Measurements from ENCODE around the gene PPL. TPM values are rescaled to one million over a fixed set of nuclear protein-coding genes. Genes with fewer than 3 reads are reported as not detected.

The PPL gene
- total RNA-seq, 1 experiment from 2014 or later = 0.04 TPM

DNA sequence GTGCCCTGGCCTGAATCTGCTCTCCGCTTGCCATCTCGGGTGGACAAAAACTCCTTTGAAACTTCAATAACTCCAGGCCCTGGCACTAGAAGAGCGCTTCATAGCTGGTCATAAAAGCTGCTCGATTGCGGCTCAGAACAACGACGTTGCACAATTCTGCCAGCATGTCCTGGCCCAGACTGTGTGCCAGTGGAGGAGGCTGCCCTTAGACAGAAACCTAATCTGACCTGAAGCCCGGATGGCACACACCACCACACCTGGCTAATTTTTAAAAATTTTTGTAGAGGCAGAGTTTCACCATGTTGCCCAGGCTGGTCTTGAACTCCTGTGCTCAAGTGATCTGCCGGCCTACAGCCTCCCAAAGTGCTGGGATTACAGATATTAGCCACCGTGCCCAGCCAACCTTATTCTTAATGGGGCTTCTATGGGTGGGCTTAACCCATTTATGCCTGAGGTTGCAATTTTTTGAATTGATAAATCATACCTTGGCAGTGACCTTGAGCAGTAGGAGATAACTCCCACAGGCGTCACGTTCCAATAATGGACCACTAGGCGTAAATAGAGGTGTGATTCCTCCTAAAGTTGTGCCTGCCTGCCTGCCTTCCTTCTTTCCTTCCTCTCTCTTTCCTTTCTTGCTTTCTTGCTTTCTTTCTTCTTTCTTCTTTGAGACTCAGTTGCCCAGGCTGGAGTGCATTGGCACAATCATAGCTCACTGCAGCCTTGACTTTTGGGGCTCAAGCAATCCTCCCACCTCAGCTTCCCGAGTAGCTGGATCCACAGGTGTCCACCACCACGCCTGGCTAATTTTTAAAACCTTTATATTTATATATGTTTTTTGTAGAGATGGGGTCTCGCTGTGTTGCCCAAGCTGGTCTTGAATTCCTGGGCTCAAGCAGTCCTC is 1.1 kb upstream of the PPL start:
- CTCF ChIA-PET = no interaction called here
- intact Hi-C loops (cut with micrococcal nuclease; ENCODE audit: unreplicated experiment) = no loop called here

DNA sequence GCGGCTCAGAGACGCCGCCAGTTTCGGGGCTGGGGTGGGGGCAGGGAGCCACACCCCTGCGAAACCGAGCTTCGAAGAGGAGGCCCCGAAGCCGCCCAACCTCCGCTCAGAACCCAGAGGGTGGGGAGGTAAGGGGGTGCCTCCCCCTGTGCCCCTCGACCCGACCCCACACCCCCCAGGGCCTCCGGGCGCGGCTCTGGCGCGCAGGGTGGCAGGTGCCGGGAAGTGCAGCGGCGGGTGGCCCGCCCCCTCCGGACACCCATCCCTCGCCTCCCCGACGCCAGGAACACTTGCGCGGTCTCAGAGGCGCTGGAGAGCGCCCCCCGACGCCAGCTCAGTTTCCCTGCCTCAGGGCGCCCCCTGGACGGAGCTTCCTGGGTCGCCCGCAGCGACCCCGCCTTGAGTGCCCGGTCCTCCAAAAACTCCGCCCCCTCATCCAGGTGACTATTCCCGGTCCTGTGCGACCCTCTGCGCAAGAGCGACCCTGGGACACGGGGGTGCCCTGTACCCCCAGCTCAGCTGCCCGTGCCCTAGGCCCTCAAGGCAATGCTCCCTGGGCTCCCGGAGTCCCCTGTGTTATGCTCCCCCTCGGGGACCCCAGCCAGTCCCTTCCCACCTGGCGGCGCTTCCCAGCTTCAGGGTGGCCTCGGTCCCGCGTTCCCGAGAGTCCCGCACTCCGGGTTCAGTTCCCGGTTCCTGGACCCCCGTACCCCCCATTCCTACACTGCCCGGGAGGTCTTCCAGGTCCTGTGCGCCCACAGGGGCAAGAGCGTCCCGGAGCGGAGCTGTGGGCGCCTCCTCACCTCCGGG is 562 bp downstream of the PPL start:
- BruUV-seq (replicated peaks) = no TSS peak
- peaks cover 5% of the 10 kb centered on the region for H3K4me1 ChIP-seq (ENCODE audit: insufficient read depth, low read length, poor library complexity, severe bottlenecking)
- no peaks in the 10 kb centered on the region for H3K36me3 ChIP-seq (ENCODE audit: insufficient read depth, low read length, poor library complexity, severe bottlenecking)
- ChIA-PET CTCF (interaction anchor here (0.6 kb wide), 1 partner anchor 15 kb away, joined by 5 read pairs; no protein-coding TSS in a partner anchor), POLR2A (ENCODE audit: low non-redundant PET) (no interaction called here)
- intact Hi-C loops (cut with micrococcal nuclease; ENCODE audit: unreplicated experiment) = no loop called here
- no peak for DNase-seq (ENCODE audit: low spot score)
- TF ChIP-seq EZH2 (IDR thresholded peaks at IDR 0.05; ENCODE audit: borderline replicate concordance, low read depth, low read length, poor library complexity, severe bottlenecking) = peak; percentile 61
- TF ChIP-seq, protein P1, sequence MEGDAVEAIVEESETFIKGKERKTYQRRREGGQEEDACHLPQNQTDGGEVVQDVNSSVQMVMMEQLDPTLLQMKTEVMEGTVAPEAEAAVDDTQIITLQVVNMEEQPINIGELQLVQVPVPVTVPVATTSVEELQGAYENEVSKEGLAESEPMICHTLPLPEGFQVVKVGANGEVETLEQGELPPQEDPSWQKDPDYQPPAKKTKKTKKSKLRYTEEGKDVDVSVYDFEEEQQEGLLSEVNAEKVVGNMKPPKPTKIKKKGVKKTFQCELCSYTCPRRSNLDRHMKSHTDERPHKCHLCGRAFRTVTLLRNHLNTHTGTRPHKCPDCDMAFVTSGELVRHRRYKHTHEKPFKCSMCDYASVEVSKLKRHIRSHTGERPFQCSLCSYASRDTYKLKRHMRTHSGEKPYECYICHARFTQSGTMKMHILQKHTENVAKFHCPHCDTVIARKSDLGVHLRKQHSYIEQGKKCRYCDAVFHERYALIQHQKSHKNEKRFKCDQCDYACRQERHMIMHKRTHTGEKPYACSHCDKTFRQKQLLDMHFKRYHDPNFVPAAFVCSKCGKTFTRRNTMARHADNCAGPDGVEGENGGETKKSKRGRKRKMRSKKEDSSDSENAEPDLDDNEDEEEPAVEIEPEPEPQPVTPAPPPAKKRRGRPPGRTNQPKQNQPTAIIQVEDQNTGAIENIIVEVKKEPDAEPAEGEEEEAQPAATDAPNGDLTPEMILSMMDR (conservative IDR thresholded peaks at IDR 0.05; ENCODE audit: low read depth, low read length) = 0 out of 2 replicates have a peak, but pooled peaks have one; percentile 37
- no peak overlapping the region for H3K27ac ChIP-seq (ENCODE audit: low read depth, low read length, poor library complexity, severe bottlenecking)
- peak overlapping the region; percentile 39 for H3K4me3 ChIP-seq (ENCODE audit: low read depth, low read length, poor library complexity, severe bottlenecking)
- H3K9me3 ChIP-seq (ENCODE audit: low read depth, low read length, poor library complexity, severe bottlenecking) = no peaks in the 10 kb centered on the region
- H3K27me3 ChIP-seq (replicated peaks; ENCODE audit: insufficient read depth, low read depth, low read length, poor library complexity) = peaks cover 36% of the 10 kb centered on the region

More for the DNA sequence above, 1.1 kb upstream of the PPL start:
- no TSS peak for BruUV-seq (replicated peaks)
- POLR2A ChIA-PET (ENCODE audit: low non-redundant PET) = no interaction called here
- H3K27me3 ChIP-seq (replicated peaks; ENCODE audit: insufficient read depth, low read depth, low read length, poor library complexity) = peaks cover 36% of the 10 kb centered on the region
- no peaks in the 10 kb centered on the region for H3K9me3 ChIP-seq (ENCODE audit: low read depth, low read length, poor library complexity, severe bottlenecking)
- TF ChIP-seq EZH2 (IDR thresholded peaks at IDR 0.05; ENCODE audit: borderline replicate concordance, low read depth, low read length, poor library complexity, severe bottlenecking) = no peak
- TF ChIP-seq, protein P1 (conservative IDR thresholded peaks at IDR 0.05; ENCODE audit: low read depth, low read length) = no peak
- no peaks in the 10 kb centered on the region for H3K36me3 ChIP-seq (ENCODE audit: insufficient read depth, low read length, poor library complexity, severe bottlenecking)
- no peak overlapping the region for H3K27ac ChIP-seq (ENCODE audit: low read depth, low read length, poor library complexity, severe bottlenecking)
- no peak overlapping the region for H3K4me3 ChIP-seq (ENCODE audit: low read depth, low read length, poor library complexity, severe bottlenecking)
- H3K4me1 ChIP-seq (ENCODE audit: insufficient read depth, low read length, poor library complexity, severe bottlenecking) = peaks cover 6% of the 10 kb centered on the region
- no peak for DNase-seq (ENCODE audit: low spot score)

DNA sequence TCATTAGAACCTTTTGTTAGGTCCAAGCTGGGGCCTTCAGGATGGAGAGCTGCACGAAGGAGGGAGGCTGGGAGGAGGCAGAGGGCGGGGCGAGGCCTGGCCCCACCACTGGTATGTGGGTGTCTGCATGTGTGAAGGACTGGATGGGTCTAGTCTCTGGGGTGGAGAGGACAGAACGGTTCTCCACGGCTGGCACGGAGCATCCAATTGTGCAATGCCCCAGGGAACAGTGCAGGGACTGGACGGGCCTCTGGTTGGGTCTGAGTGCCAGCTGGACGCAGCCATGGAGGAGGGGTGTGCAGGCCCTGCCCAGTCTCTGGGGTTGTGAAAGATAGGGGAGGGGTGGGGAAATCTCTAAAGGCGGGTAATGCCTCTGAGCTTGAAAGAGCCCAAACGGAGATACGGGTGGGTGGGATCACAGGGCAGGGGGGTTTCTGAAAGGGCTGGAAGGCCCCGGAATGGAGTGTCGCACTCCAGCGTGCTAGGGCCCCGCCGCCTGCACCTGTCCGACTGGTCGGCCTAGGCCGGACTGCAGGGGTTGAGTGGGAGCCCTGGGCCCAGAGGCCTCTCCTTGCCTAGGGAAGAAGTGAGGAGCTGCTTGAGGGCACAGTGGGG is 1.6 kb downstream of the PPL start:
- Histone ChIP-seq H3K4me1 (ENCODE audit: insufficient read depth, low read length, poor library complexity, severe bottlenecking) (peaks cover 5% of the 10 kb centered on the region), H3K36me3 (ENCODE audit: insufficient read depth, low read length, poor library complexity, severe bottlenecking) (no peaks in the 10 kb centered on the region), H3K27ac (ENCODE audit: low read depth, low read length, poor library complexity, severe bottlenecking) (no peak overlapping the region), H3K9me3 (ENCODE audit: low read depth, low read length, poor library complexity, severe bottlenecking) (no peaks in the 10 kb centered on the region), H3K27me3 (replicated peaks; ENCODE audit: insufficient read depth, low read depth, low read length, poor library complexity) (peaks cover 36% of the 10 kb centered on the region), H3K4me3 (ENCODE audit: low read depth, low read length, poor library complexity, severe bottlenecking) (no peak overlapping the region)
- no peak for DNase-seq (ENCODE audit: low spot score)
- ChIA-PET POLR2A (ENCODE audit: low non-redundant PET) (no interaction called here), CTCF (interaction anchor here (0.6 kb wide), 1 partner anchor 16 kb away, joined by 5 read pairs; no protein-coding TSS in a partner anchor)
- no TSS peak for BruUV-seq (replicated peaks)
- TF ChIP-seq, protein P1 (conservative IDR thresholded peaks at IDR 0.05; ENCODE audit: low read depth, low read length) = no peak
- TF ChIP-seq EZH2 (IDR thresholded peaks at IDR 0.05; ENCODE audit: borderline replicate concordance, low read depth, low read length, poor library complexity, severe bottlenecking) = no peak
- intact Hi-C loops (cut with micrococcal nuclease; ENCODE audit: unreplicated experiment) = no loop called here
